Hepatocyte (in vitro differentiated cells): Measurements from ENCODE around the gene EEF1AKMT4.

Experiments used
- CTCF ChIP-seq: fragments of 200-600 bp; sonication (generic); IDR thresholded peaks from 2 replicates; pipeline ENCODE4 v1.5.1; 2016; ENCODE audit warnings: antibody characterized with exemption, mild to moderate bottlenecking; ENCODE audit not compliant: poor library complexity
- EZH2 ChIP-seq: fragments of 200-600 bp; sonication (generic); IDR thresholded peaks from 2 replicates; pipeline ENCODE4 v1.6.1; 2016; ENCODE audit warnings: antibody characterized with exemption, mild to moderate bottlenecking, borderline replicate concordance

GRCh38 chr3:184261854-184262763, 12.6 kb downstream of the EEF1AKMT4 start:
- no peak for TF ChIP-seq CTCF
- peak; percentile 68 for TF ChIP-seq EZH2
